Measurements from ENCODE around the gene SLC17A4. TPM values are rescaled to one million over a fixed set of nuclear protein-coding genes. Genes with fewer than 3 reads are reported as not detected.

The SLC17A4 gene
- total and polyA plus RNA-seq, 3 donors from 2014 or later: 0.24 to 0.45 (median 0.37) TPM

DNA sequence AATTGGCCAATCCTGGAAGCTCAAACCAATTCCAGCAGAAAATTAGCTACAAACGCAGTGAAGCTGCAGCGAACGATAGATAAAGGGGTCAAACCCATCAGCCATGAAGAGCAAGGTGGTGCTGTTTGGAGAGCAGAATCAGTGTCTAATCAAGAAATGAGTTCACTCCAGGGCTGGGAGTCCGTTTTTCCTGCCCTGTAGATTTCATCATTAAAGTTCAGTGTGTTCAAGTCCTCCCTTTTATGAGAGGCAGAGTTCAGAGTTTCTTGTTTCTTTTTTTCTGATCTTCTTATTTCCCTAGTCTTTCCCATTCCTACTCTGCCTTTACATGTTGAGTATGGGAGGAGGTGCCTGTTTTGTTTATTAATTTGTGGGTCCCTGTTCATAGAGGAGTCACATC is 46.9 kb downstream of the SLC17A4 start:
- TF ChIP-seq POLR2A (IDR thresholded peaks at IDR 0.05): no peak
- TF ChIP-seq, protein P1, sequence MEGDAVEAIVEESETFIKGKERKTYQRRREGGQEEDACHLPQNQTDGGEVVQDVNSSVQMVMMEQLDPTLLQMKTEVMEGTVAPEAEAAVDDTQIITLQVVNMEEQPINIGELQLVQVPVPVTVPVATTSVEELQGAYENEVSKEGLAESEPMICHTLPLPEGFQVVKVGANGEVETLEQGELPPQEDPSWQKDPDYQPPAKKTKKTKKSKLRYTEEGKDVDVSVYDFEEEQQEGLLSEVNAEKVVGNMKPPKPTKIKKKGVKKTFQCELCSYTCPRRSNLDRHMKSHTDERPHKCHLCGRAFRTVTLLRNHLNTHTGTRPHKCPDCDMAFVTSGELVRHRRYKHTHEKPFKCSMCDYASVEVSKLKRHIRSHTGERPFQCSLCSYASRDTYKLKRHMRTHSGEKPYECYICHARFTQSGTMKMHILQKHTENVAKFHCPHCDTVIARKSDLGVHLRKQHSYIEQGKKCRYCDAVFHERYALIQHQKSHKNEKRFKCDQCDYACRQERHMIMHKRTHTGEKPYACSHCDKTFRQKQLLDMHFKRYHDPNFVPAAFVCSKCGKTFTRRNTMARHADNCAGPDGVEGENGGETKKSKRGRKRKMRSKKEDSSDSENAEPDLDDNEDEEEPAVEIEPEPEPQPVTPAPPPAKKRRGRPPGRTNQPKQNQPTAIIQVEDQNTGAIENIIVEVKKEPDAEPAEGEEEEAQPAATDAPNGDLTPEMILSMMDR (IDR thresholded peaks at IDR 0.05): no peak
- no peaks in the 10 kb centered on the region for H3K36me3 ChIP-seq (ENCODE audit: low read depth, missing control alignments)
- H3K4me1 ChIP-seq: no peaks in the 10 kb centered on the region
- DNase-seq: no peak
- 71 to 74% methylated on average over 4 of the region's 4 CpGs for WGBS, 2 donors
- no peaks in the 10 kb centered on the region for H3K27me3 ChIP-seq
- no peaks in the 10 kb centered on the region for H3K9me3 ChIP-seq
- no peak overlapping the region for H3K4me3 ChIP-seq
- intact Hi-C loops (cut with DNase I; ENCODE audit: low total_unique reads): no loop called here
- no peak overlapping the region for H3K27ac ChIP-seq

DNA sequence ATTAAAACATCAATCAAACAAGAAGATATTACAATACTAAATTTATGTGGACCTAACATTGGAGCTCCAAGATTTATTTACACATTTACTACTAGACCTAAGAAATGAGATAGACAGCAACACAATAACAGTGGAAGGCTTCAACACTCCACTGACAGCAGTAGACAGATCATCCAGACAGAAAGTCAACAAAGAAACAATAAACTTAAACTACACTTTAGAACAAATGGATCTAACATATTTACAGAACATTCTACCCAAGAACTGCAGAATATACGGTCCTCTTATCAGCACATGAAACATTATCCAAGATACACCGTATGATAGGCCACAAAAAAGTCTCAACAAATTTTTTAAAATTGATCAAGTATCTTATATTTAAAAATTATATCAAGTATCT is 50.3 kb downstream of the SLC17A4 start:
- Histone ChIP-seq H3K27me3 (no peaks in the 10 kb centered on the region), H3K9me3 (no peaks in the 10 kb centered on the region), H3K36me3 (ENCODE audit: low read depth, missing control alignments) (no peaks in the 10 kb centered on the region), H3K4me3 (no peak overlapping the region), H3K4me1 (no peaks in the 10 kb centered on the region), H3K27ac (no peak overlapping the region)
- no peak for TF ChIP-seq POLR2A (IDR thresholded peaks at IDR 0.05)
- TF ChIP-seq, protein P1 (IDR thresholded peaks at IDR 0.05): no peak
- 74 to 78% methylated on average over 2 of the region's 2 CpGs for WGBS, 2 donors
- intact Hi-C loops (cut with DNase I; ENCODE audit: low total_unique reads): no loop called here
- DNase-seq: no peak

DNA sequence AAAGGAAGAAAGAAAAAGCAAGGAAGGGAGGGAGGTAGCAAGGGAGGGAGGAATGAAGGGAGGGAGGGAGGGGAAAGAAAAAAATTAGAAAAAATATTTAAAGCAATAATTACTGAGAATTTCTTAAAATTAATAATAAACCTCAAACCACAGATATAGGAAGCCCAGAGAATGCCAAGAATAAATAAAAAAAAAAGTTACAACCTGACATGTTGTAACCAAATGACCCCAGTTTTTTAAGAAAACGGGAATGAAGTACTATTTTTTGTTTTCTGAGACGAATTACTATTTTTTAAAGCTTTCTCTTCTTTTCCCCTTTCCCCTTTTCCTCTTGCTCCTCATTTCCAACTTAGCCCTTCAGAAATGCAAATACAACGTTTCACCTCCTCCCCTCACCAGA is 60.7 kb downstream of the SLC17A4 start:
- no peak overlapping the region for H3K27ac ChIP-seq
- no peaks in the 10 kb centered on the region for H3K4me1 ChIP-seq
- 59 to 74% methylated on average over 3 of the region's 3 CpGs for WGBS, 2 donors
- intact Hi-C loops (cut with DNase I; ENCODE audit: low total_unique reads): no loop called here
- H3K36me3 ChIP-seq (ENCODE audit: low read depth, missing control alignments): no peaks in the 10 kb centered on the region
- H3K4me3 ChIP-seq: no peak overlapping the region
- DNase-seq: no peak
- TF ChIP-seq POLR2A (IDR thresholded peaks at IDR 0.05): no peak
- TF ChIP-seq, protein P1 (IDR thresholded peaks at IDR 0.05): no peak
- no peaks in the 10 kb centered on the region for H3K27me3 ChIP-seq
- no peaks in the 10 kb centered on the region for H3K9me3 ChIP-seq

DNA sequence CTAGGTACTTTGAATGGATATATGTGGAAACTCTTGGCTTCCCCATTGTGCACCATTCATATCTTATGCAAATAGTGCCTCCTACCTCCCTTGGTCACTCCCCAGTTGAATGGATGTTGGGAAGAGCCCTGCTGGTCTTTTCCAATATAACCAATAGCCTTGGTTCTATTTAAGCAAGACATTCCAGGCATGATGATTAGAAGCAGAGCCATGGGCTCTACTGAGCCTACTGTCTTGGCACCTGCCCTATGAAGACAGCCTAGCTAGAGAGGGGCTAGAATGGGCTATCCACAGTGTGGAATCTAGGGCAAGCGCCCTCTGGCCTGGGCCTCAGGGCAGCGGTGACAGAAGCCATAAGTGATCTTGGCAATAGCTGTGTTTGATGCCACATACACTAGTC is 61.7 kb downstream of the SLC17A4 start:
- intact Hi-C loops (cut with DNase I; ENCODE audit: low total_unique reads): no loop called here
- H3K27me3 ChIP-seq: no peaks in the 10 kb centered on the region
- no peaks in the 10 kb centered on the region for H3K36me3 ChIP-seq (ENCODE audit: low read depth, missing control alignments)
- no peaks in the 10 kb centered on the region for H3K4me1 ChIP-seq
- no peaks in the 10 kb centered on the region for H3K9me3 ChIP-seq
- no peak overlapping the region for H3K4me3 ChIP-seq
- H3K27ac ChIP-seq: no peak overlapping the region
- WGBS, 2 donors: 85 to 100% methylated on average over 2 of the region's 2 CpGs
- DNase-seq: no peak
- TF ChIP-seq, protein P1 (IDR thresholded peaks at IDR 0.05): no peak
- no peak for TF ChIP-seq POLR2A (IDR thresholded peaks at IDR 0.05)

DNA sequence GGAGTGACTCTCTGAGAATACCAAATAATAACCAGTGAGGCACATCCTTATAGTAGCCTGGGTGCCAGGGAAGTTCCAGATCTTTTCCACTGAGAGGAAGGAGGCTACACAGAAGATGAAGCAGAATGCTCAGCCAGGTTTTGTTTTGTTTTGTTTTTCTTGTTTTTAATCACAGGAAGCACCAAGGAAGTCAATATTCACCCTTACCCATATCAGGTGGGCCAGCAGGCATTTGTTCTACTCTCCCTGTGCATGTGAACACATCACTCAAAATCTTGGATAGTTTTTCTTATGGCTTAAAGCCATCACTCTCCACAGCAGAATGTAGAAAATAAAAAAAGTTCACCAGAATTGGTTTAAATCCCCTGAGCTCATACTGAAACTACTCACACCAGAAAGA is 66.8 kb downstream of the SLC17A4 start:
- no peak overlapping the region for H3K27ac ChIP-seq
- H3K9me3 ChIP-seq: no peaks in the 10 kb centered on the region
- no peak for DNase-seq
- intact Hi-C loops (cut with DNase I; ENCODE audit: low total_unique reads): no loop called here
- H3K36me3 ChIP-seq (ENCODE audit: low read depth, missing control alignments): no peaks in the 10 kb centered on the region
- TF ChIP-seq POLR2A (IDR thresholded peaks at IDR 0.05): no peak
- TF ChIP-seq, protein P1 (IDR thresholded peaks at IDR 0.05): no peak
- no peak overlapping the region for H3K4me3 ChIP-seq
- H3K27me3 ChIP-seq: no peaks in the 10 kb centered on the region
- H3K4me1 ChIP-seq: no peaks in the 10 kb centered on the region
